ENCODE measurements around the gene FOXB1. TPM values are rescaled to one million over a fixed set of nuclear protein-coding genes. Genes with fewer than 3 reads are reported as not detected.

Gene FOXB1
- total RNA-seq, 2 experiments from 2014 or later: 0.74 to 0.78 TPM

GRCh38 chr15:60012695-60013094 lies 8.6 kb downstream of the FOXB1 start:
- H3K9me3 Mint-ChIP-seq: peaks cover 5% of the 10 kb centered on the region
- no peak overlapping the region for H3K4me3 Mint-ChIP-seq
- H3K4me1 Mint-ChIP-seq: peaks cover 8% of the 10 kb centered on the region
- peaks cover 75% of the 10 kb centered on the region for H3K27me3 Mint-ChIP-seq
- H3K27ac Mint-ChIP-seq: no peak overlapping the region
- no peak for ATAC-seq (ENCODE audit: low read depth)
- DNase-seq: no peak
- H3K36me3 Mint-ChIP-seq: peaks cover 6% of the 10 kb centered on the region
- POLR2A ChIA-PET: interaction anchor here (0.8 kb wide), 1 partner anchor 9 kb away, joined by 3 read pairs; the partner anchor contains the start of gene FOXB1

GRCh38 chr15:60017538-60018520 lies 13.7 kb downstream of the FOXB1 start:
- POLR2A ChIA-PET: interaction anchor here (0.8 to 1.8 kb wide), 3 partner anchors 11 to 14 kb away, joined by 4 to 8 read pairs (median 4); partner anchors contain the start of gene FOXB1
- peak overlapping the region; percentile 51 for H3K4me3 Mint-ChIP-seq

GRCh38 chr15:60020736-60021135 lies 16.6 kb downstream of the FOXB1 start:
- Mint-ChIP-seq H3K9me3 (peaks cover 11% of the 10 kb centered on the region), H3K4me3 (no peak overlapping the region), H3K4me1 (peaks cover 28% of the 10 kb centered on the region), H3K27me3 (peaks cover 1% of the 10 kb centered on the region), H3K36me3 (peaks cover 10% of the 10 kb centered on the region), H3K27ac (no peak overlapping the region)
- ATAC-seq (ENCODE audit: low read depth) (no peak), DNase-seq (no peak)
- POLR2A ChIA-PET: no interaction called here

More at GRCh38 chr15:60017538-60018520, 13.7 kb downstream of the FOXB1 start:
- ATAC-seq (ENCODE audit: low read depth): peak; percentile 90
- peaks cover 28% of the 10 kb centered on the region for H3K27me3 Mint-ChIP-seq
- H3K36me3 Mint-ChIP-seq: peaks cover 10% of the 10 kb centered on the region
- peaks cover 28% of the 10 kb centered on the region for H3K4me1 Mint-ChIP-seq
- no peak for DNase-seq
- H3K9me3 Mint-ChIP-seq: peaks cover 11% of the 10 kb centered on the region
- peak overlapping the region; percentile 62 for H3K27ac Mint-ChIP-seq

DNA sequence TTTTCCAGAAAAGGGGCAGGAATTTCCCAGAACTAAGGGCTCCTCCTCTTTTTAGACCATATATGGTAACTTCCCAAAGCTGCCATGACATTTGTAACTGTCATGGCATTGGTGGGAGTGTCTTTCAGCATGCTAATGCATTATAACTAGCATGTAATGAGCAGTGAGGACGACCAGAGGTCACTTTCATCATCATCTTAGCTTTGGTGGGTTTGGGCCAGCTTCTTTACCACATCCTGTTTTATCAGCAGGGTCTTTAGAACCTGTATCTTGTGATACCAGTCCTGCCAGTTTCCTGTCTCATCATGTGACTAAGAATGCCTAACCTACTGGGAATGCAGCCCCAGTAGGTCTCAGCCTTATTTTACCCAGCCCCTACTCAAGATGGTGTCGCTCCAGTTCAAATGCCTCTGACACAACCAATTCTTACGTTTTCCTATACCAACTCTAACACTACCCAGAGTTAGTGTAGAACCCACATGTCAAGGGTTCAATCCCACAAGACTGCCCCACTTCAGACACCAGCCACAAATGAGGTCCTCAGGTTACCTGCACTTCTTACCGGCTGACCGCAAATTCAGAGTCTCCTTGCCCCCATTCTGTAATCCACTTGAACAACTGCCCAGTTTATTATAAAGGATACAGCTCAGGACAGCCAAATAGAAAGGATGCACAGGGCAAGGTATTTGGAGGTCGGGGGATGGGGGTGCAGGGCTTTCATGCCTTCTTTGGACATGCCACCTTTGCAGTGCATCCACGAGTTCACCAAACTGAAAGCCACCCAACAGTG lies 17.7 kb downstream of the FOXB1 start:
- POLR2A ChIA-PET: no interaction called here
- Mint-ChIP-seq H3K27ac (no peak overlapping the region), H3K4me1 (peaks cover 28% of the 10 kb centered on the region), H3K4me3 (no peak overlapping the region), H3K9me3 (peaks cover 11% of the 10 kb centered on the region), H3K36me3 (peaks cover 10% of the 10 kb centered on the region), H3K27me3 (no peaks in the 10 kb centered on the region)
- DNase-seq: no peak
- ATAC-seq (ENCODE audit: low read depth): no peak

DNA sequence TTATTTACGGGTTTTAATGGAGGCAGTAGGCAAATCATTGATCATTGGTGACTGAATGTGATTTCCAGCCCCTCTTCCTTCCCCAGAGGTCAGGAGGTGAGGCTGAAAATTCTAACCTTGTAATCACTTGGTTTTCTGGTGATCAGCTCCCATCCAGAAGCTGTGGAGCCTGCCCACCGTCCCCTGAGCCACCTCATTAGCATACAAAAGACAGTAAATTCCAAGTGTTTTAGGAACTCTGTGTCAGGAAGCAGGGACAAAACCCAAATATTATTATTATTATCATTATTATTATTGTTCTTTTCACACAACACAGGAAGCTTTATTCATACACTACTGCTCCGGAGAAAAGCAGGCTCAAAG lies 18.2 kb downstream of the FOXB1 start:
- H3K36me3 Mint-ChIP-seq: peaks cover 8% of the 10 kb centered on the region
- H3K27ac Mint-ChIP-seq: no peak overlapping the region
- H3K4me1 Mint-ChIP-seq: peaks cover 25% of the 10 kb centered on the region
- H3K4me3 Mint-ChIP-seq: no peak overlapping the region
- POLR2A ChIA-PET: no interaction called here
- peaks cover 8% of the 10 kb centered on the region for H3K9me3 Mint-ChIP-seq
- ATAC-seq (ENCODE audit: low read depth): no peak
- DNase-seq: no peak
- no peaks in the 10 kb centered on the region for H3K27me3 Mint-ChIP-seq

GRCh38 chr15:60026555-60026954 lies 22.4 kb downstream of the FOXB1 start:
- no peak overlapping the region for H3K27ac Mint-ChIP-seq
- H3K4me1 Mint-ChIP-seq: peaks cover 5% of the 10 kb centered on the region
- no peak overlapping the region for H3K4me3 Mint-ChIP-seq
- DNase-seq (no peak), ATAC-seq (ENCODE audit: low read depth) (no peak)
- peaks cover 4% of the 10 kb centered on the region for H3K27me3 Mint-ChIP-seq
- no peaks in the 10 kb centered on the region for H3K36me3 Mint-ChIP-seq
- POLR2A ChIA-PET: no interaction called here
- no peaks in the 10 kb centered on the region for H3K9me3 Mint-ChIP-seq

- Mint-ChIP-seq H3K4me3 (no peak overlapping the region), H3K36me3 (no peaks in the 10 kb centered on the region), H3K27me3 (peaks cover 1% of the 10 kb centered on the region), H3K9me3 (peaks cover 1% of the 10 kb centered on the region), H3K27ac (no peak overlapping the region), H3K4me1 (no peaks in the 10 kb centered on the region)
- no peak for ATAC-seq (ENCODE audit: low read depth)
- no peak for DNase-seq
- POLR2A ChIA-PET: no interaction called here
Measured at GRCh38 chr15:60035344-60035743, 31.2 kb downstream of the FOXB1 start.

DNA sequence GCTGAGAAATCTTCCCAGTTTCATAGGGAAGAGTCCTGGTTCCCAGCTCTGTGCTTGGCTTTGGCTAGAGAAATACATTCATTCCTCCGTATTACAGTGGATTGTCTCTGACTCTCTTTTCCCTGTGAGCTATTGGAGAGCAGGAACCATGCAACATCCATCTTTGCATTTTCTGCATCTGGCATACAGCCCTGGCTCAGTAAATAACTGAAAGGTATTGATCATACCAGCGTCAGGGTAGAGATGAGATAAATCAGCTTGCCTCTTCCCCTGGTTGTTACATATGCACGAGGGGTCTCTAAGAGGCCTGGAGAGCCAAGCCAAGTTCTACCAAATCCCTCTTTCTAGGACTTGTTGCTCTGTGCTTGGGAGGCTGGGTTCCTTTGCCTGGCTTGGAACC lies 35.2 kb downstream of the FOXB1 start:
- DNase-seq (no peak), ATAC-seq (ENCODE audit: low read depth) (no peak)
- H3K4me3 Mint-ChIP-seq: no peak overlapping the region
- POLR2A ChIA-PET: no interaction called here
- peaks cover 9% of the 10 kb centered on the region for H3K27me3 Mint-ChIP-seq
- no peaks in the 10 kb centered on the region for H3K36me3 Mint-ChIP-seq
- H3K27ac Mint-ChIP-seq: no peak overlapping the region
- peaks cover 2% of the 10 kb centered on the region for H3K9me3 Mint-ChIP-seq
- H3K4me1 Mint-ChIP-seq: peaks cover 9% of the 10 kb centered on the region

DNA sequence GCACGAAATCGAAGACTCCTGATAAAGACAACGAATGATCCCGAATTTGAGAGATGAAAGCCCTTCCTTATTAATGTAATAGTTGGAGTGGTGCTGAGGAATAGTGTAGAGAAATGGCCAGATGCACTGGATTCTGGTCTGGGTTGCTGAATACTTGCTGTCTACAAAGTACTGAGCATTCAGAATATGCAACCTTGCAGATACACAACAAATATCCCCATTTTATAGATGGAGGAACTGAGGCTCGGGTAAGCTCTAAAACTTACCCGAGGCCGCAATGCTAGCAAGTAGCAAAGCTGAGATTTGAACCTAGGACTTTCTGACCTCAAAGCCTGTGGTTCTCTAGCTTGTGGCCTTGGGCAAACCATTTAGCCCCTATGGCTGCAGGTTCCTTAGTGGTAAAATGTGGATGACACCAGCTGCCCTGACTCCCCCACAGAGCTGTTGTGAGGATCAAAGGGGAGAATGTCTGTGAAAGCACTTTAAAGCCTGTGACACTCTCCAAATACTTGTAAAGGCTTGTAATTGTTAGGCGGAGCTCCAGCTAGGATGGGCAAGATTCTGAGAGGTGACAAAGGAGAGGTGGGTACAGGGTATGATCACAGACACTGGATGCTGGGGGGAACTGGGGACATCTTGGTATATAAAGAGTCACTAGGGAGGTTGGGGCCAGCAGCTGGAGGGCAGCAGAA lies 39.8 kb downstream of the FOXB1 start:
- peaks cover 23% of the 10 kb centered on the region for H3K4me1 Mint-ChIP-seq
- POLR2A ChIA-PET: interaction anchor here (0.8 to 1.1 kb wide), 2 partner anchors 26 to 48 kb away, joined by 3 to 5 read pairs; no protein-coding TSS in a partner anchor
- no peak for ATAC-seq (ENCODE audit: low read depth)
- H3K27me3 Mint-ChIP-seq: peaks cover 9% of the 10 kb centered on the region
- H3K4me3 Mint-ChIP-seq: peak overlapping the region; percentile 41
- H3K36me3 Mint-ChIP-seq: no peaks in the 10 kb centered on the region
- peaks cover 2% of the 10 kb centered on the region for H3K9me3 Mint-ChIP-seq
- H3K27ac Mint-ChIP-seq: peak overlapping the region; percentile 68
- no peak for DNase-seq

GRCh38 chr15:60044636-60045270 lies 40.6 kb downstream of the FOXB1 start:
- DNase-seq (no peak), ATAC-seq (ENCODE audit: low read depth) (peak; percentile 91)
- peaks cover 4% of the 10 kb centered on the region for H3K36me3 Mint-ChIP-seq
- POLR2A ChIA-PET: interaction anchor here (0.6 to 1.1 kb wide), 4 partner anchors 26 to 82 kb away, joined by 3 to 5 read pairs (median 4); partner anchors contain the start of gene FOXB1
- peaks cover 7% of the 10 kb centered on the region for H3K9me3 Mint-ChIP-seq
- H3K27me3 Mint-ChIP-seq: peaks cover 9% of the 10 kb centered on the region
- peak overlapping the region; percentile 41 for H3K4me3 Mint-ChIP-seq
- H3K27ac Mint-ChIP-seq: peak overlapping the region; percentile 68
- peaks cover 23% of the 10 kb centered on the region for H3K4me1 Mint-ChIP-seq

- DNase-seq (no peak), ATAC-seq (ENCODE audit: low read depth) (no peak)
- peaks cover 4% of the 10 kb centered on the region for H3K36me3 Mint-ChIP-seq
- POLR2A ChIA-PET: no interaction called here
- no peak overlapping the region for H3K27ac Mint-ChIP-seq
- H3K9me3 Mint-ChIP-seq: peaks cover 10% of the 10 kb centered on the region
- no peaks in the 10 kb centered on the region for H3K27me3 Mint-ChIP-seq
- H3K4me1 Mint-ChIP-seq: peaks cover 23% of the 10 kb centered on the region
- H3K4me3 Mint-ChIP-seq: no peak overlapping the region
Measured at GRCh38 chr15:60047701-60048100, 43.6 kb downstream of the FOXB1 start.

- Mint-ChIP-seq H3K4me3 (no peak overlapping the region), H3K9me3 (peaks cover 8% of the 10 kb centered on the region), H3K27me3 (peaks cover 9% of the 10 kb centered on the region), H3K27ac (no peak overlapping the region), H3K4me1 (peaks cover 8% of the 10 kb centered on the region), H3K36me3 (peaks cover 4% of the 10 kb centered on the region)
- POLR2A ChIA-PET: no interaction called here
- DNase-seq (no peak), ATAC-seq (ENCODE audit: low read depth) (no peak)
Measured at GRCh38 chr15:60049948-60050347, 45.8 kb downstream of the FOXB1 start.

Data from activated naive CD8-positive, alpha-beta T cell treated with anti-CD3 and anti-CD28 coated beads, Interleukin-2, amount 10 ng/mL, durations not matched to agents 7 days and 5 days (primary cell).